GM12873 (cell line): ENCODE measurements around the gene LAMP5.

Experiments
- CTCF ChIP-seq: IDR thresholded peaks from 2 replicates; pipeline ENCODE4 v1.5.1; 2012; ENCODE audit warnings: low read depth, mild to moderate bottlenecking, moderate library complexity, low read length, control low read depth; ENCODE audit not compliant: insufficient read depth; ENCODE audit errors: missing control alignments

The LAMP5 gene

GRCh38 chr20:9517297-9518162 is 3.1 kb downstream of the LAMP5 start:
- TF ChIP-seq CTCF = no peak

GRCh38 chr20:9518576-9519175 is 4.3 kb downstream of the LAMP5 start:
- no peak for TF ChIP-seq CTCF

GRCh38 chr20:9520086-9520485 is 5.7 kb downstream of the LAMP5 start:
- TF ChIP-seq CTCF = no peak

GRCh38 chr20:9523636-9524035 is 9.2 kb downstream of the LAMP5 start:
- no peak for TF ChIP-seq CTCF

- no peak for TF ChIP-seq CTCF
These were observed 17.2 kb downstream of the LAMP5 start for GRCh38 chr20:9531581-9531980.

- TF ChIP-seq CTCF = no peak
These were observed 17.9 kb downstream of the LAMP5 start for GRCh38 chr20:9532069-9532838.

- TF ChIP-seq CTCF = no peak
These were observed 19.6 kb downstream of the LAMP5 start for GRCh38 chr20:9534025-9534424.
